ENCODE measurements around the gene LHX6.
A peak's percentile ranks its signal among the peaks of the same experiment; 100 is the strongest.

LHX6 gene

DNA sequence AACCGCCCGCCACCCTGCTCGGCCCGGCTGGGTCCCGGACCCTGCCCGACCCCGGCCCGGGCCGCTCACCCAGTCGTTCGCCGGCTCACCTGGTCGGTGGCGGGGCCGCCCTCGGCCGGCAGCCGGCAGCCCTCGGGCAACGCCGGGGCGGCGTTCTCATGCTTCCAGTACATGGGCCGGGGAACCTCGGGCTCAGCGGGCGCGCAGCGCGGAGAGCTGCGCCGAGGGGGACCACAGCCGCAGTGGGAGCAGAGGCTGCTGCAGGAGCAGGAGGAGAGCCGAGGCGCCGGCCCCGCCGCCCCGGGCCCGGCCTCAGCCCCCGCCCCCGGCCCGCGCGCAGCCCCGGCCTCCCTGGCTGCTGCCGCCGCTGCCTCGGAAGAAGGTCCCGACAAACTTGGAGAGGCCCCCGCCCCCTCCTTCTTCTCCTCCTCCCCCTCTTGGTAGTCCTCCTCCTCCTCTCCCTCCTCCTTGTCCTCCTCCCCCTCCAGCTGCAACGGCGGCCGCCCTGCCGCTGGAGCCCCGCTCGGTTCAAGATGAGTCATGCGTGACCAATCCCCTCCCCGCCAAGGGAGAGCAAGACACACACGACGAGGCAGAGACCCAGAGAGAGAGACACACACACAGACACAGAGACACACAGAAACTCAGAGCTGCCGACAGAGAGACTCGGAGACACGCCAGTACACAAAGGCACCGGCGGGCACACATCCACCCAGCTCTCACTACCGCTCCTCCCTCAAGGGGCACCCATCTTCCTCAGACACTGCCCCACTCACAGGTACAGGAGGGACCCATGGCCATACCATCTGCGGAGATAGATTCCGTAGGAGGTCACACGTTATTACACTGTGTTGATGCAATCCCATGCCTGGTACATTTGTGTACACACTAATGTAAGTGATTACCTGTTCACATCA, at the start of gene LHX6:
Gene LHX6, minus strand, starts transcription at position 390 of the 917 bp plus-strand sequence. Its CDS starts 217 bp downstream, at position 173.
- DNase-seq (ENCODE audit: low read depth) = no peak
- 0 out of 2 replicates have a peak within 1 kb of the TSS, but pooled peaks have one; percentile 18 for H3K4me3 ChIP-seq (ENCODE audit: low read depth, low read length)
- TF ChIP-seq, protein P1, sequence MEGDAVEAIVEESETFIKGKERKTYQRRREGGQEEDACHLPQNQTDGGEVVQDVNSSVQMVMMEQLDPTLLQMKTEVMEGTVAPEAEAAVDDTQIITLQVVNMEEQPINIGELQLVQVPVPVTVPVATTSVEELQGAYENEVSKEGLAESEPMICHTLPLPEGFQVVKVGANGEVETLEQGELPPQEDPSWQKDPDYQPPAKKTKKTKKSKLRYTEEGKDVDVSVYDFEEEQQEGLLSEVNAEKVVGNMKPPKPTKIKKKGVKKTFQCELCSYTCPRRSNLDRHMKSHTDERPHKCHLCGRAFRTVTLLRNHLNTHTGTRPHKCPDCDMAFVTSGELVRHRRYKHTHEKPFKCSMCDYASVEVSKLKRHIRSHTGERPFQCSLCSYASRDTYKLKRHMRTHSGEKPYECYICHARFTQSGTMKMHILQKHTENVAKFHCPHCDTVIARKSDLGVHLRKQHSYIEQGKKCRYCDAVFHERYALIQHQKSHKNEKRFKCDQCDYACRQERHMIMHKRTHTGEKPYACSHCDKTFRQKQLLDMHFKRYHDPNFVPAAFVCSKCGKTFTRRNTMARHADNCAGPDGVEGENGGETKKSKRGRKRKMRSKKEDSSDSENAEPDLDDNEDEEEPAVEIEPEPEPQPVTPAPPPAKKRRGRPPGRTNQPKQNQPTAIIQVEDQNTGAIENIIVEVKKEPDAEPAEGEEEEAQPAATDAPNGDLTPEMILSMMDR (IDR thresholded peaks at IDR 0.05; ENCODE audit: control insufficient read depth, extremely low read depth, insufficient read depth) = no peak

DNA sequence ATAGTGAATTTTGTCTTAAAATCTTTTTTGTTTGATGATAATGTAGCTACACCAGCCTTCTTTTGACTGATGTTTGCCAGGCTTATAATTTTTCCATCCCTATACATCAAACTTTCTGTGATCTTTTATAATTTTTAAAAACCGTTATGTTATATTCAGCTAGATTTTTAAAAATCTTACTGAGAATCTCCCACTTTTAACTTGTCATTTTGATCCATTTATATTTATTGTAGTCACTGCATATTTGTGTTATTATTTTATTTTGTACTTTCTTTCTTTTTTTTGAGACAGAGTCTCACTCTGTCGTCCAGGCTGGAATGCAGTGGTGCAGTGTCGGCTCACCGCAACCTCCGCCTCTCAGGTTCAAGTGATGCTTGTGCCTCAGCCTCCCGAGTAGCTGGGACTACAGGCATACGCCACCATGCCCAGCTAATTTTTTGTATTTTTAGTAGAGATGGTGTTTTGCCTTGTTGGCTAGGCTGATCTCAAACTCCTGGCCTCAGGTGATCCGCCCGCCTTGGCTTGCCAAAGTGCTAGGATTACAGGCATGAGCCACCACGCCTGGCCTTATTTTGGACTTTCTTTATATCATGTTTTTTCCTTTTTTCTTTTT, 48.6 kb upstream of the LHX6 start:
- no peak overlapping the region for H3K4me3 ChIP-seq (ENCODE audit: low read depth, low read length)
- DNase-seq (ENCODE audit: low read depth) = no peak
- TF ChIP-seq, protein P1 (IDR thresholded peaks at IDR 0.05; ENCODE audit: control insufficient read depth, extremely low read depth, insufficient read depth) = no peak

DNA sequence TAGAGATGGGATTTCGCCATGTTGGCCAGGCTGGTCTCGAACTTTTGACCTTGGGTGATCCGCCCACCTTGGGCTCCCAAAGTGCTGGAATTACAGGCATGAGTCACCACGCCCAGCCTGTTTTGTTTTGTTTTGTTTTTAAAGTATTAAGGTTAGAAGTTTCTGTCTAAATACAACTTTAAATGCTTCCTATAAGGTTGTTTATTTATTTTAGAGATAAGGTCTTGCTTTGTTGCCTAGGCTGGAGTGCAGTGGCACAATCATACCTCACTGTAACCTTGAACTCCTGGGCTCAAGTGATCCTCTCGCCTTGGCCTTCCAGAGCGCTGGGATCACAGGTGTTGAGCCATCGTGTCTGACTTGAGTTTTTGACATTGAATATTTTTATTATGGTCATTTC, 47.3 kb upstream of the LHX6 start:
- TF ChIP-seq, protein P1 (IDR thresholded peaks at IDR 0.05; ENCODE audit: control insufficient read depth, extremely low read depth, insufficient read depth) = no peak
- no peak for DNase-seq (ENCODE audit: low read depth)
- no peak overlapping the region for H3K4me3 ChIP-seq (ENCODE audit: low read depth, low read length)

DNA sequence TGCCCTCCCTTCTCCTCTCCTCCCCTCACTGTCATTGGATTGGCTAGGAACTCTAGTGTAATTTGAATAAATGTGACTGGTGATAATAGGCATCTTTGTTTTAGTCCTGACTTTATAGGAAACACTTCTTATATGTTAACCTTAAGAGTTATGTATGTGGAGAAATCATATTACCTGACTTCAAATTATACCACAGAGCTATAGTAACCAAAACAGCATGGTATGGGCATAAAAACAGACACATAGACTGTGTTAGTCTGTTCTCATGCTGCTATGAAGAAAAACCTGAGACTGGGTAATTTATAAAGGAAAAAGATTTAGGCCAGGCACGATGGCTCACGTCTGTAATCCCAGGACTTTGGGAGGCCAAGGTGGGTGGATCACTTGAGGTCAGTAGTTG, 45.3 kb upstream of the LHX6 start:
- no peak overlapping the region for H3K4me3 ChIP-seq (ENCODE audit: low read depth, low read length)
- no peak for DNase-seq (ENCODE audit: low read depth)
- TF ChIP-seq, protein P1 (IDR thresholded peaks at IDR 0.05; ENCODE audit: control insufficient read depth, extremely low read depth, insufficient read depth) = no peak

DNA sequence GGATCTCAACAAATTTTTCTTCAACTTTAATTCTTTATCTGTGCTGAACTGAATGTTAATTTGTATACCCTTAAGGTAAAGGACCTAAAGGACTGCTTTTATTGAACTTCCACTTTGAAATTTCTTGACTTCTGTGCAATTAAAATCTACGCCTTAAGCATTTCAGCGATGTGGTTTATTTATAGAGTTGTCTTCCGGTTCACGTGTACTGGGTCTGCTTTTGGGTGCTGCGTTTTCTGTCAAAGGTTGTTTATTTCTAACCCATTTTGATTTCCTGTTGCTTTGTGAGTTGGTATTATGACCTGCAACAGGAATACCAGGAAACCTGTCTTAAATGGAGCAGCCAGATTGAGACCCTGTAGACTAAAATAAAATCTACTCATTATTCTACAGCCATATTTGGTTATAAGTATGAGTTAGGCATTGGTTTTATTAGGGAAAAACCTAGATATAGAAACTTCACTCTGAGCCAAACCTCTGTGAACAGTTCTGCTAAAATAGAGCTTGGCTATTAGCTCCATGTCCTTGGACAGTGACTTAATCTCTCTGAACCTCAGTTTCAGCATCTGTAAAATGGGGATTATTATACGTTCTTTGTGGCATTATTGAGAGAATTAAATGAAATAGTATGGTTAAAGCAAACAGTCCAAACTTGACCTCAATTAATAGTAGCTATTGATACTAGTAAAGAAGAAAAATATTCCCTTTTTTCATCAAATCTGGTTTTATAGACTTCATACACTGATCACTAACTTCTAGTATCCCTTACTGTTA, 39.5 kb upstream of the LHX6 start:
- DNase-seq (ENCODE audit: low read depth) = no peak
- no peak overlapping the region for H3K4me3 ChIP-seq (ENCODE audit: low read depth, low read length)
- TF ChIP-seq, protein P1 (IDR thresholded peaks at IDR 0.05; ENCODE audit: control insufficient read depth, extremely low read depth, insufficient read depth) = no peak

DNA sequence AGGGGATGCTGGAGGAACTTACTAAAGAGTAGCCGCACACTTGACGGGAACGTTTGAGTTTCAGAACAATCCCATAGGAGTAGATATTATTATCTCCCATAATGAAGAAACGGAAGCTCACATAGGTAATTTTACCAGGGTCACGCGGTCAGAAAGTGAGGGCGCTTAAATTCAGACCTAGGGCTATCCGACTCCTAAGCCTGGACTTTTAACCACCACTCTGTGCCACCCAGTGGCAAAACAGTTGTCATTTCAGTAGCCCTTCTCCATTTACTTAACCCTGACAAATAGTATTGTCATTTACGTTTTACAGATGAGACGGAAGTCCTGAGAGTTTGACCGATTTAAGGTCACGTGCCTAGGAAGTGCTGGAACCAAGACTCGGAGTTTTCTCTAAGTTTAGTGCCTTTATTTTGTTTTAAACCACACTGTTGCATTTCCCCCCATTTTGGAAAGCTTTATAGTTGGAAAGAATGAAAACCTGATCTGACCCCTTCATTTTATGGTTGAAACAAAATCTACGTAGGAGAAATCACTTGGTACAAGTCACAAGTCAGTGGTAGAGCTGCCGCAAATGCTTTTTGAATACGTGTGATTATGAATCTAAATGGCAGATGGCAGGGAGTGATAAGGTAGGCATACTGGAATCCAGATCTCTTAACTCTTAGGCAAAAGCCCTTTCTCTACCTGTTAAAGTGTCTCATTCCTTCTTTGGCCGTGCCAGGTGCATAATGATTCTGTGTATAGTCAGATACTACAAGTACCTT, 36.6 kb upstream of the LHX6 start:
- DNase-seq (ENCODE audit: low read depth) = peak; percentile 37
- TF ChIP-seq, protein P1 (IDR thresholded peaks at IDR 0.05; ENCODE audit: control insufficient read depth, extremely low read depth, insufficient read depth) = peak; percentile 27; the same call in 1 of the 2 replicates

More for the DNA sequence above, 36.6 kb upstream of the LHX6 start:
- peak overlapping the region; percentile 87 for H3K4me3 ChIP-seq (ENCODE audit: low read depth, low read length)
